Stimulated activated CD4-positive, alpha-beta T cell treated with anti-CD3 and anti-CD28 coated beads, Interleukin-4, amount 100 ng/mL, for 1 hour (primary cell): Measurements from ENCODE around the gene IKZF1.

Experiments used
- DNase-seq: peaks from one replicate; pipeline ENCODE4 v3.0.0-alpha.2; 2020

IKZF1 gene

DNA sequence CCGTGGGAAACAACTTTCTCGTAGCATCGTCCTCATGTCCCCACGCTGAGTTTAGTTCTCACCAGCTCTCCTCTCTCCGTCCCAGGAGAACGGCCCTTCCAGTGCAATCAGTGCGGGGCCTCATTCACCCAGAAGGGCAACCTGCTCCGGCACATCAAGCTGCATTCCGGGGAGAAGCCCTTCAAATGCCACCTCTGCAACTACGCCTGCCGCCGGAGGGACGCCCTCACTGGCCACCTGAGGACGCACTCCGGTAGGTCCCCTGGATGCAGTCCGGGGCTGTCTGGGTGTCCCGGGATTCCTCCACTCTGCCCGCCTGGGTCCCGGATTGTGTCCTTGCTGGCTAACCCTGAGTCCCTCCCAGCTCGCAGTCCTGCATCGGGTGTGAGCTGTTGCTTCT, 77.9 kb downstream of the IKZF1 start:
- DNase-seq: no peak

GRCh38 chr7:50387351-50387750, 82.8 kb downstream of the IKZF1 start:
- DNase-seq: no peak

GRCh38 chr7:50389961-50390360, 85.4 kb downstream of the IKZF1 start:
- no peak for DNase-seq

GRCh38 chr7:50391386-50391785, 86.9 kb downstream of the IKZF1 start:
- DNase-seq: no peak

DNA sequence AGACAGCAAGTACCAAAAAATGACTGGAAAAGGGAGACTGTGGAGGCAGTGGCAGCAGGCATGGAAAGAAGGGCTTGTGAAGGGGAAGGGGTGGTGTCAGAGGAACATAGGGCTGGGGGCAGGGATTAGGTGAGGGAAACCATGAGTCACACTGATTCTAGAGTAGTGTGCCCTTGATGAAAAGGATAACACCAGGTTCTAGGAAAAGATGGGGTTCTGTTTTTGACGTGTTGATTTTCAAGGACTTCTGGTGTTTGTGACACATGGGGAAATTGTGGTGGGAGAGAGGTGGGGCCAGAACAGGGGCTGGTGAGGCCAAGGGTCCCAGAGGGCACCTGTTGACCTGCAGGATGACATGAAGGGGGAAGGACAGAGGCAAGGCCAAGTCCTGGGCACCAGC, 88.6 kb downstream of the IKZF1 start:
- peak; percentile 44 for DNase-seq

GRCh38 chr7:50393547-50394252, 89.2 kb downstream of the IKZF1 start:
- no peak for DNase-seq

DNA sequence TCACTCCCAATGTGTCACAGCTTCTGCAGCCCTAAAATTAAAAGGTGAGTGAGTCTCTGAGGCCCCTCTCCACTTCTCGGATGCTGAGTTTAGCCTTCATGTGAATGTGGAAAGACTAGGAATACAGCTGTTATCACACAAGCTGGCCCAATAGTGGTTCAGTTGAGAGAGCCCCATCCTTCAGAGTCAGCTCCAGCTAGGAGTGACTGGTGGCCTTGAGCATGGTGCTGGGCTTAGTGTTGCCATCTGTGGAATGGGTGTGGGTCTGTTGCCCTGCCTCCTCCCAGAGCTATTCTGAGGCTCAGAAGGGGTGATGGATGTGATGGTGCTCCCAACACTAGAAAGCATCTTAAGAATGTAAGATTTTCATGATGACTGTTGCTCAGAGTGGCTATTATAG, 89.8 kb downstream of the IKZF1 start:
- no peak for DNase-seq

DNA sequence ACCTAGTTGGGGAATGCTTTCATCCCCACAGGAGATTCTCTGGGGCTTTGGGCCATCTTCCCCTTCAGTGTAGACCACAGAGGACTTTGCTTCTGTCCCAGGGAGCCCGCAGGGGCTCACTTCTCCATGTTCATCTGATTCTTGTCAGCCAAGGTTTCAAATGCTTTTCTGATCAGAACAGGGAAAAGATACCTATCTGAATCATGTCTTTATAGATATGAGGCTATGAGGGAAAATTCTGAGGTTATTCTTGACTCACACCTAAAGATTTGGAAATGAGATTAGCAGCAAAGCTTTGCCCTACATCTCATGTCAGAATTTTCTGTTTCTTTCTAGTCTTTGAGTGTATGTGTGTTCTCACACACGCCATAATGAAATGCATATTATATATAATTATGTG, 92.3 kb downstream of the IKZF1 start:
- no peak for DNase-seq

- DNase-seq: no peak
Measured at GRCh38 chr7:50397320-50397970, 92.9 kb downstream of the IKZF1 start.

DNA sequence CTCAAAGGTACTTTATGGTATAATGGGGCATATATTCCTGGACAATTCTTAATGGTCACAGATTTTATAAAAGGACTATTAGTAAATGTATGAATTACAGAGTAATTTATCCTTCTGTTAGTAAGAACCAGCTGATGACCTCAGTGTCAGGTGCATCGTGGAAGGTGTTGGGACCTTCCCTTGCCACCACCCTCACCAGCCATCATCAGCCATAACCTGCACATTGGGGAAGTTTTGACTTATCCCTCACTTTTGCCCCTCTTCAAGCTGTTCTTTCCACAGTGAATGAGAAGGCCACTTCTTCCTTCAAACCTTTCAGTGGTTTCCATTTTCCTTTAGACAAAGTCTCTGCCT, 93.4 kb downstream of the IKZF1 start:
- no peak for DNase-seq

GRCh38 chr7:50399206-50399605, 94.7 kb downstream of the IKZF1 start:
- no peak for DNase-seq

- no peak for DNase-seq
Measured at GRCh38 chr7:50399635-50400034, 95.1 kb downstream of the IKZF1 start.

- DNase-seq: no peak
Measured at GRCh38 chr7:50400114-50400513, 95.6 kb downstream of the IKZF1 start.

DNA sequence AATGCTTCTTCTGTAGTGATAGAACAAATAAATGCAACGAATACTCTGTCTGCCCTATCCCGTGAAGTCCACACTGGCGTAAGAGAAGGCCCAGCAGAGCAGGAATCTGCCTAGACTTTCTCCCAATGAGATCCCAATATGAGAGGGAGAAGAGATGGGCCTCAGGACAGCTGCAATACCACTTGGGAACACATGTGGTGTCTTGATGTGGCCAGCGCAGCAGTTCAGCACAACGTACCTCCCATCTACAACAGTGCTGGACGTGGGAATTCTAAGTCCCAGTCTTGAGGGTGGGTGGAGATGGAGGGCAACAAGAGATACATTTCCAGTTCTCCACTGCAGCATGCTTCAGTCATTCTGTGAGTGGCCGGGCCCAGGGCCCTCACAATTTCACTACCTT, 99.9 kb downstream of the IKZF1 start:
- no peak for DNase-seq

DNA sequence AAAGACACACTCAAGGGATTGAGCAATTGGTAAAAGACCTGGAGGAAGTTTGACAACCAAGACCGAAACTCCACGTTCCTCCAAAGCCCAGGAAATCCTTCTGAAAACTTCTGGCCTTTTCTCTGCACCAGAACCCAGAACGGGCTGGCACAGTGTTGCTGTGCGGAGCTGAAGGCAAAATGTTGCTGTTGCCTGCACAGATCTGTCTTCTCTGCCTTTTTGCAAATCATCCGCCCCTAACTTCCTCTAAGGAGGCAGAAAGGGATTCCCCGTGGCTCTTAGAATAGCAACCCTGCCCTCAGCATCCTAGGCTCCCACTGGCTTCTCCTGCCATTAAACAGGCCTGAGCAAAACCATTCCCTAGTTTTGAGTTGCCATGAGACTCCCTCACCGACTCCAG, 100.7 kb downstream of the IKZF1 start:
- no peak for DNase-seq

GRCh38 chr7:50406935-50407334, 102.4 kb downstream of the IKZF1 start:
- DNase-seq: no peak

DNA sequence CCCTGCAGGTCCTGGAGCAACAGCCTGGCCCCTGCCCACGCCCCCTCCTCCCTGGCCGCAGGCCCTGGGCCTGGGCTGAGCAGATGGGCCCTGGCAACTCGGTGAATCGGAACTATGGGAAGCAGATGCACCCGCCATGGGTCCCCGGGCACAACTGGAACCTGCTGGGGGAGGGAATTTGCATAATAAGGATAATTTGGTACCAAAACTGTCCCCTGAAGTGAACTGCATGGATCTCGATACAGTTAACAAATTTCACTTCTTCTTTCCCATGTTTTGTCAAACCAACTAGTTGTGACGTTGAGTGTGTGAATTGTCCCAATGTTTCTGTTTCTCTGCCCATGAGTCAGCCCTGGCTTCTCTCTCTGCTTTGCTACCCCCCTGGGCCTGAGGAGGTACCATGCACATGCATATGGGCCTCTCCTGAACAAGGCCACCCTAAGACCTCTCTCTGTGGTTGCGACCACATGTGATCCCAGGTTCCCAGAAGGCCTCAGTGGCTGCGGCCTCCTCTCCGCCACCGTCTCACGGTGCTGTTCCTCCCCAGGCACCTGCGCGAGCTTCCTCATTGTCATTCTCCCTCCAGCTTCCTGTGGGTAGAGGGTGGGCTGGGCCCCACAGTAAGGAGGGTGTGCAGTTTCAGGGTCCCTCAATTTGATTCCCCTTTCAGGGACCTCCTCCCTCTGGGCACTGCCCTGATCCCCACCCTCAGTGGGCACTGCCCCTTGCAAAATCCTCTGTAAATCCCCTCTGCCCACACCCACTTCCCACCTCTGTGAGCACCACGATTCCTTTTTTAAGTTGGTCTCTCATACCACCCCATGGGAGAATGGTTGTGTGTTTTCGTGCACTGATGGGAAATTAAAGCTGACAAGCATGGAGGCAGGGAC, 105.6 kb downstream of the IKZF1 start:
- no peak for DNase-seq

- no peak for DNase-seq
Measured at GRCh38 chr7:50411332-50411731, 106.8 kb downstream of the IKZF1 start.

GRCh38 chr7:50412973-50413372, 108.5 kb downstream of the IKZF1 start:
- no peak for DNase-seq

GRCh38 chr7:50413561-50413960, 109.0 kb downstream of the IKZF1 start:
- no peak for DNase-seq

GRCh38 chr7:50415844-50416364, 111.4 kb downstream of the IKZF1 start:
- no peak for DNase-seq

DNA sequence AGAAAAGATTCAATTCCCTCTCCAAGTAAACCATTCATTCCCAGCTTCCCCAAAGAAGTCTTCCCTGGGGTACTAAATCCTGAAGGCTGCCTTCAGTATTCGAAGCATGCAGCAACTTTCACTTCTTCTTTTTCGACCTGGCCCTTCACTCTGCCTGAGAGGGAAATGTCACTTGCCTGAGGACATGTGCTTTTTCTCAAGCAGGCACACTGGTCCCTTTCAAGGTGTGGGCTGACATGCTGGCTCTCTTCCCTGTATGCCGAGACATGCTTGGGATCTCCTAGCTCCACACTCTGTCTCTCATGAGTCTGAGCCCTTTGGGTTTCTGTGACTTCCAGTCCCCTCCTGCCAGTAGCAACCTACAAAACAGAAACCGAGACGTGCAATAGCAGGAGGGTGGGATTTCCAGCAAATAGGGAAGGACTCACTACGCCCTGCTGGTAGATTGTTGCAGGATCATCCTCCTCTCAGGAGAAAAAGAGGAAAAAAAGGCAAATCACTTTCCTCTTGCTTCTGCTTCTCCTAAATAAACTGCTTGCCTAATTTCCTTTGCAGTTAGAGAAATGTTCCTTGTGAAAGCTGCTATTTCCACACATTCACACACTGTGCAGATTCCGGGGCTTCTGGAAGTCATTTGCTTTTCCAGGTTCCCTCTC, 112.1 kb downstream of the IKZF1 start:
- no peak for DNase-seq

- DNase-seq: peak; percentile 69
Measured at GRCh38 chr7:50418086-50418515, 113.6 kb downstream of the IKZF1 start.
